ENCODE measurements around the gene PECR.
A peak's percentile ranks its signal among the peaks of the same experiment; 100 is the strongest.
"Not testable (repeated sequence)": the region's sequence is repeated elsewhere in the genome, so short reads cannot be mapped to it uniquely, and the experiment has no call there.

PECR gene

GRCh38 chr2:216104691-216105090 lies 23.1 kb upstream of the PECR start:
- DNase-seq (ENCODE audit: low spot score): no peak

GRCh38 chr2:216103213-216103612 lies 21.6 kb upstream of the PECR start:
- no peak for DNase-seq (ENCODE audit: low spot score)

- DNase-seq (ENCODE audit: low spot score): no peak
These were observed 19.5 kb upstream of the PECR start for GRCh38 chr2:216101109-216101508.

- DNase-seq (ENCODE audit: low spot score): no peak
These were observed 17.1 kb upstream of the PECR start for GRCh38 chr2:216098421-216099334.

DNA sequence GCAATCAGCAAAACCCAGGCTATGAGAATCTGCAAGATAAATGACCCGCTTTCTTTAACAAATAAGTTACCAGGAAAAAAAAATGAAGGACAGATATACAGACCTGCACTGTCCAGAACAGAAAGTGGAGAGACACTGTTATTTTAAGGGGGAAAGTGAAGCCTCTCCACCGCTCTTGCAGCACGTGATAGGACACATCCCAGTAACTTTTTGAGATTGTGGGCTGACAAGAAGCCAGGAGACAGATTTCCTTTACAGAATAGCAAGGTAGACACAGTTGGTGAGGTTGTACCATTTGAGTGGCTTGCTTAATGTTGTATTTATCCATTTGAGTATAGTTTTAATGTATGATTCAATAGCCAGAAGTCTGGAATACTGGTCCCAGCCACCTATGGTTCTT lies 13.1 kb upstream of the PECR start:
- DNase-seq (ENCODE audit: low spot score): no peak

DNA sequence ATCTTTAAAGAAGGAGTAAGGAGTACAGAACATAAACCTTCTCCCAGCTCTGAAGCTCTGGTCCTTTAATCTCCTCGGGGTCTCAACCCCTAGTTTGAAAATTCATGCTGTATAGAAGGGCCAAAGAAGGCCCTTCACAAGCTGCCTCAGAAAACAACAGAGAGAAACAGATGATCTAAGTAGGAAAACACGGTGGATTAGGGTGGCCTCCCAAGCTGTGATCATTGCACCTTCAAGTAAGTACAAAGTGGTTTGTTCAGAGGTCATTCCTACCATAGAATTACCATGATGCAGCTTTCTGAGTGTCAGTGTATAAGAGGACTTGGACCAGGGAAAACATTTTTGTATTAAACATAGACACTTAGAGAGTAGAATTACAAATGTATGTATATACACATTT lies 11.0 kb upstream of the PECR start:
- no peak for DNase-seq (ENCODE audit: low spot score)

- peak; percentile 46 for DNase-seq (ENCODE audit: low spot score)
These were observed 8.8 kb upstream of the PECR start for GRCh38 chr2:216090369-216090786.

- DNase-seq (ENCODE audit: low spot score): no peak
These were observed 4.7 kb upstream of the PECR start for GRCh38 chr2:216086207-216086893.

- no peak for DNase-seq (ENCODE audit: low spot score)
These were observed 2.9 kb upstream of the PECR start for GRCh38 chr2:216084547-216084946.

DNA sequence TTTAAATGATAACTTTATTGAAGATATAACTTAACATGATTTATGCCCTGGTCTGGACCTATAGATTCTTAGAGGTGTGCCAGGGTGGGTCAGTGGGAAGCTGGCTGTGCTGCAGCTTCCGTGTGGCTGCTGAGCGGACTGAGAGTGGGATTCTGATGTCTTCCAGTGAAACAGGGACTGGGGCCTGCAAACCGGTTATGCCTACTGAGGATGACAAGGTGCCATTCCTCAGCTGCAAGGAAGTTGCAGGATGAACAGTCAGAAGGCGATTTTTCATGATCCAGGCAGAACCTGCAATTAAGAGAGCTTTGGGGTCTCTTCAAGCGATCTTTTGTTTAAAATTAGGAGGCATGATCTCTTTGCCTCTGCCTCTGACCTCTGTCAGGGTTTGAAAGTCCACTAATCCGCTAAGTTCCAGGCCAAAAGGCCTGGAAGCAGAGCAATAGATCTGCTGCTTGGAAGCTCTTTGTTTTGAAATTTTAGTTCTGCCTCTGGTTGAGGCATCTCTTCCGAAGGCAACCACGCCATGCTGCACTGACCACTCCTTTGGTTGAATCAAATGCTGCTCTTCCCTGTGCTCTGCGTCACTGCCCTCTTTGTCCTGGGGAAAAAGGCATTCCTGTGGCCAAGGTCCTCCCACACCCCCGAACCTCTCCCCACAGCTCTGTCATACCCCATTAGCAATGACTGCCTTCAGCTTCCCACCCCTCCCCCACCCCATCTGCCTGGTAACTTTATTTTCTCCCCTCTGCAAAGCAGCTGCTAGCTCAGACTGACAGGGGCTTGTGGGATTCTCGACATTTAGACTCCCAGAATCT lies 2.1 kb upstream of the PECR start:
- peak; percentile 69 for DNase-seq (ENCODE audit: low spot score)

GRCh38 chr2:216082805-216083204 lies 1.2 kb upstream of the PECR start:
- no peak for DNase-seq (ENCODE audit: low spot score)

GRCh38 chr2:216082117-216082711 lies 605 bp upstream of the PECR start:
- DNase-seq (ENCODE audit: low spot score): peak; percentile 28

GRCh38 chr2:216081012-216081411 lies 597 bp downstream of the PECR start:
- DNase-seq (ENCODE audit: low spot score): no peak

GRCh38 chr2:216080048-216080447 lies 1.6 kb downstream of the PECR start:
- DNase-seq (ENCODE audit: low spot score): not testable (repeated sequence)

DNA sequence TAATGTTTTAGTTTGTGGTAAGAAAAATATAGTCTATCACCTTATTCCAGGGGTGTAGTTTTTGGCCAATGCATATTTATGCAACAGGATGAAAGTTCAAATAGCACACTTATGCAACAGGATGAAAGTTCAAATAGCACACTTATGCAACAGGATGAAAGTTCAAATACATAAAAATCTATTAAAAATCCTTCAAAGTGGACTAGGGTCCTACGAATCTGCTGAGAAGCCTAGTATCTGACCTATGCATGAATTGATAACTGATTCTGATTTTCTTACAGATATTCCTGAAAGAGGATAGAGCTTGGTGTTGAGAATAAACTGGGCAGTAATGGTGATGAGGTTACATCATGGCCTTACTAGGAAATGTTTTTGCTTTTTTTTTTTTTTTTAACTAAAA lies 2.8 kb downstream of the PECR start:
- DNase-seq (ENCODE audit: low spot score): no peak

DNA sequence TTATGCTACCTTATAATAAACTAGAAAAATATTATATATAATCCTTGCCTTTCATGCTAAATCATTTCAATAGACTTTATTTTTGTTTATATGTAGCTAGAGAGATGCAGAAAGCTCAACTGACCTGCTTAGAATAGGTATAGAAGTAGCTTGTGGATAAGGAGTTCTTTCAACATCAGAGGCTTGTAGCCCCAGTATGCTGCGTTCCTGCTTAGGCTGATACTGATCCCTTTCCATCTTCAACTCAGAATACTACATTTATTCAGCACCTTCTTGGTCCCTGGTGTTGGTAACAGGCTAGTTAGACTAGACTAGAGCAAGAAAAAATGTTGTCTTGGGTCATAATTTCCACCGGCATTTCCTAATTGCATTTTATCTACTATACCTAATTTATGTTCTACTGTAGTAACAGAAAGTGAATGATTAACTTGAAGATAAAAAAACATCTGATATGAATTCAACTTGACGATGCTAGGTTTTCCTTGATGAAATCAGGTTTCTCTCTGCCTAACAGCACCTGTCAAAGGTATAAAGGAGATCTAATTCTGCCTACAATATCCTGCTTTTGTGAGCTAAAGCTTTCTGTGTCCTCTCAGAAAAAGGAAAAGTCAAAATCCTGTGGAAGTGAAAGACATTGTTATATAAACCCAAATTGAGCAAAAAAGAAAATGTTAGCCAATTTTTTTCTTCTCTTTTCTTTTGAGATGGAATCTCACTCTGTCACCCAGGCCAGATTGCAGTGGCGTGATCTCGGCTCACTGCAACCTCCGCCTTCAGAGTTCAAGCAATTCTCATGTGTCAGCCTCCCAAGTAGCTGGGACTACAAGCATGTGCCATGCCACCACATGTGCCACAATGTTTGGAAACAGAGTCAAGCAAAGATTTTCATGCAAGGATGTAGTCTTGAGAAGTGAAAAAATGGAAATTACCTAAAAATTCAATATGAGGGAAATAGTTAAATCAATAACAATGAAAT lies 5.8 kb downstream of the PECR start:
- no peak for DNase-seq (ENCODE audit: low spot score)

DNA sequence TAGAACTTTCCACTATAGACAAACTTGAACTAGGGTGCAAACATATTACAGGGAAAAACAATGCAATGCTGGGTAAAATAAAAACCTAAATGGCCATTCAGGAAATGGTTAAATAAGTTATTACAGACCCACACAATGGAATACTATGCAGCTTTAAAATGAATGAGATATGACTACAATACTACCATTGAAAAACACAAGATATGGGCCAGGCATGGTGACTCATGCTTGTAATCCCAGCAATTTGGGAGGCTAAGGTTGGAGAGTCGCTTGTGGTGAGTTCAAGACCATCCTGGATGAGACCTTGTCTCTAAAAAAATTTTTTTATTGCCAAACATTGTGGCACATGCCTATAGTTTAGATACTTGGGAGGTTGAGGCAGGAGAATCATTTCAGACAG lies 6.8 kb downstream of the PECR start:
- DNase-seq (ENCODE audit: low spot score): no peak

DNA sequence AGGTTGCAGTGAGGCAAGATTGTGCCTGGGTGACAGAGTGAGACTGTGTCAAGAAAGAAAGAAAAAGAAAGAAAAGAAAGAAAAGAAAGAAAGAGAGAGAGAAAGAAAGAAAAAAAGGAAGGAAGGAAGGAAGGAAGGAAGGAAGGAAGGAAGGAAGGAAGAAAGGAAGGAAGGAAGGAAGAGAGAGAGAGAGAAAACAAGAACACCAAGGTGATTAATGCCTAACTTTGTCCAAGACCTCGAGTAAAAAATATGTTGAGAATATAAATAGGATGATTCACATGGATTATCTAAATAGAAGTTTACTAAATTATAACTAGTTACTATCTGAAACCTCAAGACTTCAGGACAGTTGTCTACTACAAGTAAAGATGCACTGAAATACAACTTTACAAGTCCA lies 7.2 kb downstream of the PECR start:
- no peak for DNase-seq (ENCODE audit: low spot score)

DNA sequence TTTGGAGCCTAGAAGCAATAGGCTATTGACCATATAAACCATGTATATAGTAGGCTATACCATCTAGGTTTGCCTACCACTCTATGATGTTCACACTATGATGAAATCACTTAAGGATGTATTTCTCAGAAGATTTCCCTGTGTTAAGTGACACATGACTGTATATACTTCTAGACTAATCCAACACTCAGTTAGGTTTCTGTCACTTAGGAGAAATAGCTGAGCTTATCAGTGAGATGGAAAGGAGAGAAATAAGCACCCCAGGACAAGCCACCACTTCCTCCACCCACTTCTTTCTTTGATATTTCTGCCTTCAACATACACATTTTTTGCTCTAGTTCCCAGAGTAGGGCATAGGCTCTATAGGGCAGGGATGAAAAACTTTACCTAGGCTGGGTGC lies 7.8 kb downstream of the PECR start:
- DNase-seq (ENCODE audit: low spot score): no peak

DNA sequence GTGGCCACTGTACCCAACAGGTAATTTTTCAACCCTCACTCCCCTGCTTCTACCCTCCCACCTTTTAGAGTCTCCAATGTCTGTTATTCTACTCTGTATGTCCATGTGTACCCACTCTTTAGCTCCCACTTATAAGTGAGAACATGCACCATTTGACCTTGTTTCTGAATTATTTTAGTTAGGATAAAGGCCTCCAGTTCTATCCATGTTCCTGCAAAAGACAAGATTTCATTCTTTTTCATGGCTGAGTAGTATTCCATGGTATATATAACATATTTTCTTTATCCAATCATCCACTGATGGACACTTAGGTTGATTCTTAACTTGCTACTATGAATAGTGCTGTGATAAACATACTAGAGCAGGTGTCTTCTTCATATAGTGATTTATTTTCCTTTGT lies 9.1 kb downstream of the PECR start:
- no peak for DNase-seq (ENCODE audit: low spot score)

All from AG20443 (cell line).